PC-3 (cell line): ENCODE data around the gene NT5DC3.

ENCODE experiments used
- CTCF ChIP-seq: fragments of 300-600 bp; sonication (generic); conservative IDR thresholded peaks from 2 replicates; pipeline ENCODE4 v1.5.1; 2017; ENCODE audit warnings: antibody characterized with exemption, low read depth, mild to moderate bottlenecking, low read length
- EZH2 ChIP-seq: fragments of 300-600 bp; sonication (generic); IDR thresholded peaks from one replicate; pipeline ENCODE4 v1.6.1; 2017; ENCODE audit warnings: antibody characterized with exemption, mild to moderate bottlenecking, low read length; ENCODE audit not compliant: unreplicated experiment
- EZH2phosphoT487 ChIP-seq: fragments of 300-600 bp; sonication (generic); IDR thresholded peaks from 2 replicates; pipeline ENCODE4 v1.6.1; 2018; ENCODE audit warnings: mild to moderate bottlenecking, antibody characterized with exemption, low read length, borderline replicate concordance

- TF ChIP-seq CTCF (no peak), EZH2phosphoT487 (no peak), EZH2 (no peak)
These were observed 15.0 kb upstream of the NT5DC3 start for GRCh38 chr12:103855896-103856657.
